HK-2 (cell line): ENCODE data around the gene ADGRA3.

Experiments
- DNase-seq: peaks from one replicate; pipeline ENCODE4 v3.0.0-alpha.2; 2018; ENCODE audit not compliant: unreplicated experiment

ADGRA3 gene, protein sequence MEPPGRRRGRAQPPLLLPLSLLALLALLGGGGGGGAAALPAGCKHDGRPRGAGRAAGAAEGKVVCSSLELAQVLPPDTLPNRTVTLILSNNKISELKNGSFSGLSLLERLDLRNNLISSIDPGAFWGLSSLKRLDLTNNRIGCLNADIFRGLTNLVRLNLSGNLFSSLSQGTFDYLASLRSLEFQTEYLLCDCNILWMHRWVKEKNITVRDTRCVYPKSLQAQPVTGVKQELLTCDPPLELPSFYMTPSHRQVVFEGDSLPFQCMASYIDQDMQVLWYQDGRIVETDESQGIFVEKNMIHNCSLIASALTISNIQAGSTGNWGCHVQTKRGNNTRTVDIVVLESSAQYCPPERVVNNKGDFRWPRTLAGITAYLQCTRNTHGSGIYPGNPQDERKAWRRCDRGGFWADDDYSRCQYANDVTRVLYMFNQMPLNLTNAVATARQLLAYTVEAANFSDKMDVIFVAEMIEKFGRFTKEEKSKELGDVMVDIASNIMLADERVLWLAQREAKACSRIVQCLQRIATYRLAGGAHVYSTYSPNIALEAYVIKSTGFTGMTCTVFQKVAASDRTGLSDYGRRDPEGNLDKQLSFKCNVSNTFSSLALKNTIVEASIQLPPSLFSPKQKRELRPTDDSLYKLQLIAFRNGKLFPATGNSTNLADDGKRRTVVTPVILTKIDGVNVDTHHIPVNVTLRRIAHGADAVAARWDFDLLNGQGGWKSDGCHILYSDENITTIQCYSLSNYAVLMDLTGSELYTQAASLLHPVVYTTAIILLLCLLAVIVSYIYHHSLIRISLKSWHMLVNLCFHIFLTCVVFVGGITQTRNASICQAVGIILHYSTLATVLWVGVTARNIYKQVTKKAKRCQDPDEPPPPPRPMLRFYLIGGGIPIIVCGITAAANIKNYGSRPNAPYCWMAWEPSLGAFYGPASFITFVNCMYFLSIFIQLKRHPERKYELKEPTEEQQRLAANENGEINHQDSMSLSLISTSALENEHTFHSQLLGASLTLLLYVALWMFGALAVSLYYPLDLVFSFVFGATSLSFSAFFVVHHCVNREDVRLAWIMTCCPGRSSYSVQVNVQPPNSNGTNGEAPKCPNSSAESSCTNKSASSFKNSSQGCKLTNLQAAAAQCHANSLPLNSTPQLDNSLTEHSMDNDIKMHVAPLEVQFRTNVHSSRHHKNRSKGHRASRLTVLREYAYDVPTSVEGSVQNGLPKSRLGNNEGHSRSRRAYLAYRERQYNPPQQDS (N-terminal part only)

GRCh38 chr4:22515888-22516541 lies at the start of gene ADGRA3:
ADGRA3 (minus strand) TSS chr4:22516066; CDS start chr4:22515784, 282 bp downstream.
- DNase-seq = peak; percentile 83

DNA sequence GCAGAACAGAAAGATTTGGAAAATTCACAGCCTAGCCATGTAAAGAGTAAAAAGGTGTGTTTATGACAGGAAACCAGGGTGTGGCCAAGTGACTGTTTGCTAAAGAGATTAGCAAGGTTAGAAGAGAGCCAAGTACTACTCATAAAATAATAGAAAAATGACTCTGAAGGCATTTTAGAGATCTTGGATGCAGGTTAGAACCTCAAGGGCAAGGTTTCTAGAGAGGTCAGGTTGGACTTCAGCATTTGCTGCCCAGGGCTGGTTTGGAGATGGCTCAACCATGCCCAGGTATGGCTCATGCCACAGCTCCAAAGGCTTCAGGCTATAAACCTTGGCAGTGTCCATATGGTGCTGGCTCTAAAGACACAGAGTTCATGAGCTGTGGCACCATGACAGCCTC lies 40.6 kb upstream of the ADGRA3 start:
- DNase-seq = no peak

- DNase-seq = no peak
Observed at GRCh38 chr4:22554670-22555069, 38.8 kb upstream of the ADGRA3 start.

DNA sequence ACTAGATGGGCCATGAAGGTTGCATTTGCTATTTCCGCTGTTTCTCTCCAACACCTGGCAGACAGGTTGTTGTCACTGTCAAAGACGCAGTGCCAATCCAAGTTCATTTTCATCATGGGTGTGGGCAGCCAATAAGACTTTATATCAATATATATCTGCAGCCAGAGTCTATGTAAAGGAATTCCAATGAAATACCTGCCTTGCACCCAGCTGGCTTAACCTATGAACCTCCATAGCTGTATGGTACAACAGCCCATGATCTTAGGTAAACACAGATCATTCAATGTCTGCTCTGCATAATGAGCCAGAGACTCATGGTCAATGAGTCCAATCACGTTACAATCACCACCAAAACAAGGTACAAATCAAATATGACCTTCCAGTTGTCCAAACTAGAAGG lies 37.7 kb upstream of the ADGRA3 start:
- DNase-seq = no peak

DNA sequence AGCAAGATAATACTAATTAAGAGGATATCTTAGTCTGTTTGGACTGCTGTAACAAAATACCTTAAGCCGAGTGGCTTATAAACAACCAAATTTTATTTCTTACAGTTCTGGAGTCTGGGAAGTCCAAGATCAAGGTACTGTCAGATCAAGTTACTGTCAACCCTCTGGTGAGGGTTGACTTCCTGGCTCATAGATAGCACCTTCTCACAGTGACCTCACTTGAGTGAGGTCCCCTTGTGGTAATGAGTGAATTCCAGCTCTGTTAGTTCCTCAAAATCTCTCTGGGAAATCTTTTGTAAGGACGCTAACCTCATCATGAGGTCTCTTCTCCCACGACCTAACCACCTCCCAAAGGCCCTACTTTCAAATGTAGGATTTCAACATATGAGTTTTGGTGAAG lies 36.9 kb upstream of the ADGRA3 start:
- no peak for DNase-seq

DNA sequence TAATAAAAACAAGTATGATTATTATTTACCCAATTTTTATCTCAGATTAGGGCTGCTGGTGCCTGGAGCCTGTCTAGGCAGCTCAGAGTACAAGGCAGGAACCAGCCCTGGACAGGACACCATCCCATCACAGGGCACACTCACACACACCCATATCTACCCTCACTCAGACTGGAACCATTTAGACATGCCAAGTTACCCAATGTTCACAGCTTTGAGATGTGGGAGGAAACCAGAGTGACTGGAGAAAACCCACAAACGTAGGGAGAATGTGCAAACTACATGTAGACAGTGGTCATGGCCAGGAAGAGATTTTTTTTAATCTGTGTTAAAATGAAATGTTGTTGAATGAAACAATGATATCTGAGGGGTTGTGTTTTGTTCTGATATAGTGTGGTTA lies 35.7 kb upstream of the ADGRA3 start:
- no peak for DNase-seq

- no peak for DNase-seq
Observed at GRCh38 chr4:22546299-22546698, 30.4 kb upstream of the ADGRA3 start.

GRCh38 chr4:22539251-22539650 lies 23.4 kb upstream of the ADGRA3 start:
- DNase-seq = no peak

DNA sequence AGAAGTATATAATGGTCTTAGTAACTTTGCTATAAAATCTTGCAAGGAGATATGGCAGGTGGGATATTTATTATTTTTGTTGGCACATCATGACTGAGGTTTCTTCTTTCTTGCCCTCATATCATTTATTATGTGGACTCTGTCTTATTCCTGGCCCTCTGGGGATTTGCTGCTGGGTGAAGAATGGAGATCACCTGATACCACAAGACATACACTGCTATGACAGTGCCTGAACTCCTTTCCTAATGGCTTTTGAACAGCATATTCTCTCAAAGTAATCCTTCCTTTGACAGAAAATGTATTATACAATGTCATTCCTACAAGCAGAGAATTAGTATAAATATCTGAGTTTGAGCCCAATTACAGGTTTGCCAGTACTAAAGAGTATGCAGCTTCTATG lies 22.0 kb upstream of the ADGRA3 start:
- DNase-seq = no peak

DNA sequence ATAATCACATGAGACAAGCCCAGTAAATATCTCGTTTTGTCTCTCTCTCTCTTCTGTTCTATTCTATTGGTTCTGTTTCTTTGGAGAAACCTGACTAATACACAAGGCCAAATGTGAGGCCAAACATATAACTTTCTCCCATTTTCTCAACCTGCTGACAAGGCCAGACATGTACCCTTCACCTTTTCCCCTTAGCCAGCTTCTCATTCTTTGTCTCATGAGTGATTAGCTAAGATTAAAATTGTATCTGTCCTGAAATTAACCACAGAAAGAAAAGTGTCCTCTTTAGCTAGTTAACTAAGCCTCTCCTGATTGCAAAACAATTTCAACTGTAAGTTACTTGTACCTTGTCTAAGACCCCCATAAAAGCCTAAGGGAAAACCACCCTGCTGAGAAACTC lies 18.5 kb upstream of the ADGRA3 start:
- DNase-seq = no peak

DNA sequence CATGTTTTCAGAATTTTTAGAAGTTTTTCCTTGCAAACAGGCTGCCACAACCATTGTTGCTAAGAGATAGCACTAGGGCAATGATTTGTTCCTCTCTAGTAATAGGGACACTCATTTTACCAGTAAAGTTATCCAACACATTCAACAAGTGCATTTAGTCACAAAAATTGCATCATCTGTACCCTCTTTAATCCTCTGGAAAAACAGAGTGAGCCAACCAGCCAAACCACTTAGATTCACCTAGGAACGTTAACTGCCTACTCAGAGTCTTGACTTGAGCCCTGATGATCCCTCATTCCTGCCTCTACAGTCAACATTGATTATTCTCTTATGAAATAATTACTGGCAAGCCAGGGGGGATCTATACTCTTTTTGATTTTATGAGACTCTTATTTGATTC lies 17.0 kb upstream of the ADGRA3 start:
- no peak for DNase-seq

DNA sequence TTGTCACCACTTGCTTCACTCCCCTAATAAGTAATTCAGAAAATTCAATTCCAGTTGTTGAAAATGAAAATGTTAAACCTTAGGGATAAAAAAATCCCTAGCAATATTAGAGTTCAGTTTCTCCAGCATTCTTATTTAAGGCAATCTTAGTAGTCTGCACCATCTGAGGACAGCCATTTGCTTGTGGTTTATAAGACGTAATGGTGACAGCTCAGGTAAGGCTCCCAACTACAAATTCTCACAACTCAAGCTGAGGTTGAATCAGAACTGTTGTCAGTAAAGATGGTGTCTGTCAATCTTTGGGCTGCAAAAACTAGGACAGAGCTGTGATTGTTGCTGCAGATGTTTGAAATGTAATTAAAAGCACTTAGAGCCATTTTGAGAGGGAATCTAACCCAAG lies 16.3 kb upstream of the ADGRA3 start:
- DNase-seq = no peak

GRCh38 chr4:22531311-22532019 lies 15.6 kb upstream of the ADGRA3 start:
- no peak for DNase-seq

- DNase-seq = no peak
Observed at GRCh38 chr4:22524895-22525294, 9.0 kb upstream of the ADGRA3 start.

DNA sequence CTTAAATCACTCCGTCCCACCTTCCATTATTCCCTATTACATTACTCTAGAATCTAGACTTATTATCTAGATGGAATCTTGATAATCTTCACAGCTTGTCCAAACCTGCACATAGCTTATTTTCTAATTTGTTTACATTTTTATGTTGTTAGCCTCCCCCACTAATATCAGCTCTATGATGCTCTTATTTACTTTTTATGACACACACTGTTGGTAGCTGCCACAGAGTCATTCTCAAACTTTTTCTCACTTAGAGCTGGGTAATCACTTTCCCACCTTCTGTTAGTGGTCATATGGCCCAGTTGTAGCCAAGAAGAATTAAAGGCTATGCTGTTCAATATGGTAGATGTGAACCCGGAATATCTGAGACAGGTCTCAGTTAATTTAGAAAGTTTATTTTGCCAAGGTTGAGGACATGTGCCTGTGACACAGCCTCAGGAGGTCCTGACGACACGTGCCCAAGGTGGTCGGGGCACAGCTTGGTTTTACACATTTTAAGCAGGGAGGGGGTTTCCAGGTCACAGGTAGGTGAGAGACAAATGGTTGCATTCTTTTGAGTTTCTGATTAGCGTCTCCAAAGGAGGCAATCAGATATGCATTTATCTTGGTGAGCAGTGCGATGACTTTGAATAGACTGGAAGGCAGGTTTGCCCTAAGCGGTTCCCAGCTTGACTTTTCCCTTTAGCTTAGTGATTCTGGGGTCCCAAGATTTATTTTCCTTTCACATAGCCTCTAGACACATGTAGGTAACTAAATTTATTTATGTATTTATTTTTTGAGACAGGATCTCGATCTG lies 7.0 kb upstream of the ADGRA3 start:
- DNase-seq = no peak

GRCh38 chr4:22522206-22522605 lies 6.3 kb upstream of the ADGRA3 start:
- no peak for DNase-seq

DNA sequence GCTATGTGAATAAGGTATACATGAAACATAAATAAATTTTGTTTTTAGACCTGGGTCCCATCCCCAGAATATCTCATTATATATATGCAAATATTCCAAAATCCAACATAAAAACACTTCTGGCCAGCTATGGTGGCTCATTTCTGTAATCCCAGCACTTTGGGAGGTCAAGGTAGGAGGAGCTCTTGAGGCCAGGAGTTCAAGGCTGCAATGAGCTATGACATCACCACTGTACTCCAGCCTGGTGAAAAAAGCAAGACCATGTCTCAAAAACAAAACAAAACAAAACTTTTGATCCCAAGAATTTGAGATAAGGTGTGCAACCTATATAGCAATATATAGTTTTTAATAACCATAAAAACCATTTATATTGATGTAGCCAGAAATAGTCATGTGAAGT lies 5.4 kb upstream of the ADGRA3 start:
- no peak for DNase-seq

- peak; percentile 67 for DNase-seq
Observed at GRCh38 chr4:22515145-22515887, 550 bp downstream of the ADGRA3 start.

DNA sequence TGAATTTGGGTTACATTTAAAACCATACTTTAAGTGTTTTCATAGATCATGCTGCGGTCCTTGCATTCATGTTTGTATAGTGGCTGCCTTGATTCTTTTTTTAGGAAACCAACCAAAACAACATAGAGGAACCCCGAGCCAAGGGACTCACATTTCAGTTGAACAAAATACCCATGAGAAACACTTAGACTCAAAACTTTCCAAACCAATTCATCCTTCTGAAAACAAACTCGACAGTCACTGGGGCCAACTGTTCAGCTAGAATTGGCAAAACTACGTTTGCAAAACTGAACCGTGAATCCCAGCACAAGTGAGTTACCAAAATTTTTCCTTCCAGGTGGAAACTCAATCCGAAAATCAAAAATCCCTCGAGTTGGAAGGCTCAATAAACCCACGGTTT lies 1.4 kb downstream of the ADGRA3 start:
- DNase-seq = no peak

- no peak for DNase-seq
Observed at GRCh38 chr4:22514001-22514400, 1.9 kb downstream of the ADGRA3 start.
